ENCODE results near the gene GJB6.

Gene GJB6

GRCh38 chr13:20185366-20186056 is 46.6 kb downstream of the GJB6 start:
- DNase-seq, result no peak

GRCh38 chr13:20182231-20182846 is 49.8 kb downstream of the GJB6 start:
- peak; percentile 66 to 78 for DNase-seq

- no peak for DNase-seq
Measured at GRCh38 chr13:20181188-20181587, 50.9 kb downstream of the GJB6 start.

GRCh38 chr13:20178156-20178555 is 54.0 kb downstream of the GJB6 start:
- no peak for DNase-seq

- DNase-seq, result no peak
Measured at GRCh38 chr13:20177049-20177831, 54.9 kb downstream of the GJB6 start.

GRCh38 chr13:20175907-20176652 is 56.0 kb downstream of the GJB6 start:
- DNase-seq, result no peak

- DNase-seq, result no peak
Measured at GRCh38 chr13:20175406-20175794, 56.7 kb downstream of the GJB6 start.

- DNase-seq, result peak; percentile 25 to 81
Measured at GRCh38 chr13:20174656-20175405, 57.3 kb downstream of the GJB6 start.

GRCh38 chr13:20173116-20173746 is 58.9 kb downstream of the GJB6 start:
- no peak for DNase-seq

All from CD4-positive, alpha-beta T cell treated with Interferon alpha-2 for 1 hour (primary cell).